Measurements from ENCODE around the gene MYOG. TPM values are rescaled to one million over a fixed set of nuclear protein-coding genes. Genes with fewer than 3 reads are reported as not detected.

Gene MYOG
- total RNA-seq, 3 donors from 2014 or later (not counting 1 experiment from before 2014, with no cell fraction given) = not detected

- H3K27ac Mint-ChIP-seq = no peak overlapping the region
- TF ChIP-seq, protein P1, sequence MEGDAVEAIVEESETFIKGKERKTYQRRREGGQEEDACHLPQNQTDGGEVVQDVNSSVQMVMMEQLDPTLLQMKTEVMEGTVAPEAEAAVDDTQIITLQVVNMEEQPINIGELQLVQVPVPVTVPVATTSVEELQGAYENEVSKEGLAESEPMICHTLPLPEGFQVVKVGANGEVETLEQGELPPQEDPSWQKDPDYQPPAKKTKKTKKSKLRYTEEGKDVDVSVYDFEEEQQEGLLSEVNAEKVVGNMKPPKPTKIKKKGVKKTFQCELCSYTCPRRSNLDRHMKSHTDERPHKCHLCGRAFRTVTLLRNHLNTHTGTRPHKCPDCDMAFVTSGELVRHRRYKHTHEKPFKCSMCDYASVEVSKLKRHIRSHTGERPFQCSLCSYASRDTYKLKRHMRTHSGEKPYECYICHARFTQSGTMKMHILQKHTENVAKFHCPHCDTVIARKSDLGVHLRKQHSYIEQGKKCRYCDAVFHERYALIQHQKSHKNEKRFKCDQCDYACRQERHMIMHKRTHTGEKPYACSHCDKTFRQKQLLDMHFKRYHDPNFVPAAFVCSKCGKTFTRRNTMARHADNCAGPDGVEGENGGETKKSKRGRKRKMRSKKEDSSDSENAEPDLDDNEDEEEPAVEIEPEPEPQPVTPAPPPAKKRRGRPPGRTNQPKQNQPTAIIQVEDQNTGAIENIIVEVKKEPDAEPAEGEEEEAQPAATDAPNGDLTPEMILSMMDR (IDR thresholded peaks at IDR 0.05) = no peak
- Histone ChIP-seq H3K9me3 (ENCODE audit: control insufficient read depth, insufficient read depth, low read length) (no peaks in the 10 kb centered on the region), H3K27ac (ENCODE audit: low read length) (no peak overlapping the region), H3K4me3 (ENCODE audit: low read length) (no peak overlapping the region), H3K36me3 (ENCODE audit: control insufficient read depth, insufficient read depth, low read length) (no peaks in the 10 kb centered on the region), H3K4me1 (ENCODE audit: control insufficient read depth, insufficient read depth, low read length) (peaks cover 16% of the 10 kb centered on the region), H3K27me3 (ENCODE audit: control insufficient read depth, insufficient read depth, low read length) (no peaks in the 10 kb centered on the region)
- no peaks in the 10 kb centered on the region for H3K36me3 Mint-ChIP-seq
- H3K9me3 Mint-ChIP-seq = no peaks in the 10 kb centered on the region
- H3K27me3 Mint-ChIP-seq (ENCODE audit: low read depth in 2 of 2) = peaks cover 4 to 20% of the 10 kb centered on the region in 2 donors
- no peak for DNase-seq
- ATAC-seq = no peak
- peaks cover 0 to 5% of the 10 kb centered on the region in 2 donors for H3K4me1 Mint-ChIP-seq
- H3K4me3 Mint-ChIP-seq = no peak overlapping the region
- intact Hi-C loops (cut with micrococcal nuclease) = no loop called here
- 94% methylated on average over 11 of the region's 11 CpGs for WGBS (ENCODE audit: insufficient coverage)
These were observed 25.7 kb downstream of the MYOG start for GRCh38 chr1:203060115-203060514.

DNA sequence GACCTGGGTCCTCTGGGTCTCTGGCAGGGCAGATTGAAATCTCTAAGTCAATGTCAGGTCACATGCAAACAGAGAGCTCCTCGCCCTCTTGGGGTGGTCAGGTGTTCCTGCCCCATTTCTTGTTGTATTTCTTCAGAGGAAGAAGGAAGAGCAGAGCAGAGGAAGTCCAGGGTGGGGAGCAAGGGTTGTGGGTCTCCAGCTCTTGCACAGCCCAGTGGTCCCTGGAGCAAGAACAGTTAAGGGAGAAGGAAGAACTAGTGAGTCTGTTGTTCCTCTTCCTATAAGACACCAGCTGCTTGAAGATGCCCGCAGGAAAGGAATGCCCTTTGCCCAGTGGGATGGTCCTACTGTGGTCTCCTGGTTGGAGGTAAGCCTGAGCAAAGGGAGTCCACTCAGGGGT is 26.3 kb downstream of the MYOG start:
- intact Hi-C loops (cut with micrococcal nuclease) = no loop called here
- Histone ChIP-seq H3K27me3 (ENCODE audit: control insufficient read depth, insufficient read depth, low read length) (no peaks in the 10 kb centered on the region), H3K27ac (ENCODE audit: low read length) (no peak overlapping the region), H3K4me3 (ENCODE audit: low read length) (no peak overlapping the region), H3K9me3 (ENCODE audit: control insufficient read depth, insufficient read depth, low read length) (no peaks in the 10 kb centered on the region), H3K36me3 (ENCODE audit: control insufficient read depth, insufficient read depth, low read length) (no peaks in the 10 kb centered on the region), H3K4me1 (ENCODE audit: control insufficient read depth, insufficient read depth, low read length) (peaks cover 16% of the 10 kb centered on the region)
- DNase-seq (no peak), ATAC-seq (no peak)
- Mint-ChIP-seq H3K27me3 (ENCODE audit: low read depth in 2 of 2) (peaks cover 4 to 20% of the 10 kb centered on the region in 2 donors), H3K36me3 (no peaks in the 10 kb centered on the region), H3K4me3 (no peak overlapping the region), H3K4me1 (peaks cover 0 to 5% of the 10 kb centered on the region in 2 donors), H3K9me3 (no peaks in the 10 kb centered on the region), H3K27ac (no peak overlapping the region)
- WGBS (ENCODE audit: insufficient coverage) = 65% methylated on average over 2 of the region's 2 CpGs
- TF ChIP-seq, protein P1 (IDR thresholded peaks at IDR 0.05) = no peak

GRCh38 chr1:203058676-203058935 is 27.2 kb downstream of the MYOG start:
- Histone ChIP-seq H3K36me3 (ENCODE audit: control insufficient read depth, insufficient read depth, low read length) (no peaks in the 10 kb centered on the region), H3K9me3 (ENCODE audit: control insufficient read depth, insufficient read depth, low read length) (no peaks in the 10 kb centered on the region), H3K27ac (ENCODE audit: low read length) (no peak overlapping the region), H3K27me3 (ENCODE audit: control insufficient read depth, insufficient read depth, low read length) (no peaks in the 10 kb centered on the region), H3K4me3 (ENCODE audit: low read length) (no peak overlapping the region), H3K4me1 (ENCODE audit: control insufficient read depth, insufficient read depth, low read length) (peaks cover 16% of the 10 kb centered on the region)
- DNase-seq (no peak), ATAC-seq (no peak)
- no peak overlapping the region for H3K4me3 Mint-ChIP-seq
- no peaks in the 10 kb centered on the region for H3K9me3 Mint-ChIP-seq
- H3K36me3 Mint-ChIP-seq = no peaks in the 10 kb centered on the region
- intact Hi-C loops (cut with micrococcal nuclease) = no loop called here
- TF ChIP-seq, protein P1 (IDR thresholded peaks at IDR 0.05) = no peak
- peaks cover 2 to 20% of the 10 kb centered on the region in 2 donors for H3K27me3 Mint-ChIP-seq (ENCODE audit: low read depth in 2 of 2)
- 57% methylated on average over 1 of the region's 1 CpG for WGBS (ENCODE audit: insufficient coverage)
- no peak overlapping the region for H3K27ac Mint-ChIP-seq
- H3K4me1 Mint-ChIP-seq = peaks cover 0 to 5% of the 10 kb centered on the region in 2 donors

DNA sequence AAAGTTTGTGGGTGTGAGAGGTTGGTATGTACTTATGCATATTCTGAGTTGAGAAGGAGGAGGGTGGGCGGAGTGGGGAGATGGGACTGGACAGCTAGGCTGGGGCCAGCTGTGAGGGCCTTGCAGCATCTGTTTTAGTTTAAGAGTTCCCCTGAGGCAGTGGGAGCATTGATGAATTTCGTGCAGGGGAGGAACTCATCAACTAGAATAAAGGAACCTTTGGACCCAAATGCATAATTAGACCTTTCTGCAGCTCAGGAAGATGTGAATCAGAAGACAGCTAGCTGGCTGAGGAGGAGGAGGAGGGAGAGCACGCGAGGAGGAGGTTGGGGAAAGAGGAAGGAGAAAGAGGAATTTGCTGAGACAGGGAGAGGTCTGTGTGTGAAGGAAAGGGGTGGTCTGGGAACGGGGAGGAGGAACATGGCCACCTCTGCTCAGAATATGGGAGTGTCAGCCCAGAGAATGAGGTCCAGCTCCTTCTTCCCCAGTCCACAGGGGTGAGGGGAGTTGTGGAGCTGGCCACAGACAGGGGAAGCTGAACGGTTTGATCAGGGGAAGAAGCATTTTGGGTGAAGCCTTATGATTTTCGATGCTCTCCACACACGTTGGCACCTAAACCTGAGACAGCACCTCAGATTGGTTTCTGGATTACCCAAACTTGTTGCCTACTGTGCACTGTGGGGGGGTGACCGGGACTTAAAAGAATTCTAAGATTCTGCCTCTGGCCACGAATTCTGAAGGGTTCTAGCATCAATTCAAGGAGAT is 27.7 kb downstream of the MYOG start:
- H3K36me3 Mint-ChIP-seq = no peaks in the 10 kb centered on the region
- H3K27ac Mint-ChIP-seq = no peak overlapping the region
- H3K4me1 Mint-ChIP-seq = peaks cover 0 to 5% of the 10 kb centered on the region in 2 donors
- Histone ChIP-seq H3K27ac (ENCODE audit: low read length) (no peak overlapping the region), H3K27me3 (ENCODE audit: control insufficient read depth, insufficient read depth, low read length) (no peaks in the 10 kb centered on the region), H3K4me3 (ENCODE audit: low read length) (no peak overlapping the region), H3K9me3 (ENCODE audit: control insufficient read depth, insufficient read depth, low read length) (no peaks in the 10 kb centered on the region), H3K36me3 (ENCODE audit: control insufficient read depth, insufficient read depth, low read length) (no peaks in the 10 kb centered on the region), H3K4me1 (ENCODE audit: control insufficient read depth, insufficient read depth, low read length) (peaks cover 16% of the 10 kb centered on the region)
- WGBS (ENCODE audit: insufficient coverage) = 24% methylated on average over 10 of the region's 10 CpGs
- no peak for ATAC-seq
- H3K9me3 Mint-ChIP-seq = no peaks in the 10 kb centered on the region
- TF ChIP-seq, protein P1 (IDR thresholded peaks at IDR 0.05) = no peak
- H3K27me3 Mint-ChIP-seq (ENCODE audit: low read depth in 2 of 2) = peaks cover 2 to 20% of the 10 kb centered on the region in 2 donors
- no peak for DNase-seq
- H3K4me3 Mint-ChIP-seq = no peak overlapping the region
- intact Hi-C loops (cut with micrococcal nuclease) = no loop called here

Measured in natural killer cell (primary cell).